Ovary (tissue), 3 donors: ENCODE data around the gene CCL13.

Source experiments
- POLR2A ChIP-seq: fragments of 450-650 bp; IDR thresholded peaks from one replicate; pipeline ENCODE4 v1.6.1; 2017; ENCODE audit warnings: antibody characterized with exemption, mild to moderate bottlenecking, moderate library complexity
- TF ChIP-seq, protein P1 (sequence below), 3 donors: fragments of 450-650 bp in 2 of 3; fragments of 200-600 bp in 1 of 3; IDR thresholded peaks; one replicate each; pipeline versions ENCODE4 v1.5.1 to v1.8.0; 2016 to 2022; ENCODE audit warnings: antibody characterized with exemption in 3 of 3, mild to moderate bottlenecking in 1 of 3
- donor health status: DM: no; HTN: no; CAD: no.

DNA sequence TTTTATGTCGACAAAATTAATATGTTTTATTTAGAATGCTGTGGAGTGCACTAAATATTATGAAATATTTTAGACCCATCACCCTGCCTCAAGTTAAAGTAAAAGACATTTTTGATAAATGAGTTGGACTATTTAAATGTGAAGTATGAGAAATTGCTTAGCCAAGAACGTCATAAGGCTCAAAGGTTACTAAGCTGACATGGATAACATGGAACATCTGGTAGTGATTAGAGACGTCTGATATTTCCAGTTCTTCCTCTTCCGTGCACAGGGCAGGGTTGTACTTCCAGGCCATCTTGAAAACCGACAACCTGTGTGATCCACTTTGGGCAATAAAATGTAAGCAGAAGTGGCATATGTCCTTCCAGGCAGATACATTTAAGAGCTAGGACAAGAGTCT lies 44.2 kb upstream of the CCL13 start:
- no peak for TF ChIP-seq POLR2A
- TF ChIP-seq, protein P1, sequence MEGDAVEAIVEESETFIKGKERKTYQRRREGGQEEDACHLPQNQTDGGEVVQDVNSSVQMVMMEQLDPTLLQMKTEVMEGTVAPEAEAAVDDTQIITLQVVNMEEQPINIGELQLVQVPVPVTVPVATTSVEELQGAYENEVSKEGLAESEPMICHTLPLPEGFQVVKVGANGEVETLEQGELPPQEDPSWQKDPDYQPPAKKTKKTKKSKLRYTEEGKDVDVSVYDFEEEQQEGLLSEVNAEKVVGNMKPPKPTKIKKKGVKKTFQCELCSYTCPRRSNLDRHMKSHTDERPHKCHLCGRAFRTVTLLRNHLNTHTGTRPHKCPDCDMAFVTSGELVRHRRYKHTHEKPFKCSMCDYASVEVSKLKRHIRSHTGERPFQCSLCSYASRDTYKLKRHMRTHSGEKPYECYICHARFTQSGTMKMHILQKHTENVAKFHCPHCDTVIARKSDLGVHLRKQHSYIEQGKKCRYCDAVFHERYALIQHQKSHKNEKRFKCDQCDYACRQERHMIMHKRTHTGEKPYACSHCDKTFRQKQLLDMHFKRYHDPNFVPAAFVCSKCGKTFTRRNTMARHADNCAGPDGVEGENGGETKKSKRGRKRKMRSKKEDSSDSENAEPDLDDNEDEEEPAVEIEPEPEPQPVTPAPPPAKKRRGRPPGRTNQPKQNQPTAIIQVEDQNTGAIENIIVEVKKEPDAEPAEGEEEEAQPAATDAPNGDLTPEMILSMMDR (IDR thresholded peaks at IDR 0.05), result no peak
